ENCODE measurements around the gene TMEM255B. TPM values are rescaled to one million over a fixed set of nuclear protein-coding genes. Genes with fewer than 3 reads are reported as not detected.

TMEM255B gene
- polyA plus RNA-seq, 1 donor (not counting 4 experiments of a cell fraction or from before 2014, with no cell fraction given), result 7.6 TPM

- Histone ChIP-seq H3K4me2 (ENCODE audit: control insufficient read depth, extremely low read depth, insufficient read depth, low read depth, low read length) (no peak overlapping the region), H3K36me3 (ENCODE audit: control insufficient read depth in 2 of 2, extremely low read depth in 1 of 2, insufficient read depth in 2 of 2, low read length in 2 of 2) (peaks cover 44 to 52% of the 10 kb centered on the region in 2 experiments), H3K9me1 (ENCODE audit: control insufficient read depth, extremely low read depth, insufficient read depth, low read length) (no peaks in the 10 kb centered on the region), H3K27me3 (ENCODE audit: control insufficient read depth, extremely low read depth, insufficient read depth, low read length) (no peaks in the 10 kb centered on the region), H2AFZ (ENCODE audit: control insufficient read depth, low read length) (no peak overlapping the region), H3K4me1 (ENCODE audit: control insufficient read depth, extremely low read depth, insufficient read depth, low read length) (no peaks in the 10 kb centered on the region), H3K27ac (ENCODE audit: control insufficient read depth, insufficient read depth, low read length) (no peak overlapping the region), H3K9ac (ENCODE audit: control insufficient read depth, extremely low read depth, insufficient read depth, low read length) (no peak overlapping the region), H3K4me3 (ENCODE audit: control insufficient read depth in 2 of 3, extremely low read depth in 1 of 3, insufficient read depth in 2 of 3, low read depth in 1 of 3, low read length in 3 of 3) (no peak overlapping the region), H3K9me3 (ENCODE audit: control insufficient read depth, low read depth, low read length) (no peaks in the 10 kb centered on the region), H4K20me1 (ENCODE audit: control insufficient read depth, extremely low read depth, insufficient read depth, low read length) (no peaks in the 10 kb centered on the region), H3K79me2 (ENCODE audit: control insufficient read depth, insufficient read depth, low read length) (peaks cover 27% of the 10 kb centered on the region)
- dilution Hi-C loops (cut with MboI; ENCODE audit: extremely low pct_ligation_motif_present, low sequenced_read_pairs), result no loop called here
- FAIRE-seq (no peak), DNase-seq (ENCODE audit: low read depth, low spot score) (no peak)
- no peak for TF ChIP-seq EZH2 (IDR thresholded peaks at IDR 0.05; ENCODE audit: low read length)
- TF ChIP-seq, protein P1, sequence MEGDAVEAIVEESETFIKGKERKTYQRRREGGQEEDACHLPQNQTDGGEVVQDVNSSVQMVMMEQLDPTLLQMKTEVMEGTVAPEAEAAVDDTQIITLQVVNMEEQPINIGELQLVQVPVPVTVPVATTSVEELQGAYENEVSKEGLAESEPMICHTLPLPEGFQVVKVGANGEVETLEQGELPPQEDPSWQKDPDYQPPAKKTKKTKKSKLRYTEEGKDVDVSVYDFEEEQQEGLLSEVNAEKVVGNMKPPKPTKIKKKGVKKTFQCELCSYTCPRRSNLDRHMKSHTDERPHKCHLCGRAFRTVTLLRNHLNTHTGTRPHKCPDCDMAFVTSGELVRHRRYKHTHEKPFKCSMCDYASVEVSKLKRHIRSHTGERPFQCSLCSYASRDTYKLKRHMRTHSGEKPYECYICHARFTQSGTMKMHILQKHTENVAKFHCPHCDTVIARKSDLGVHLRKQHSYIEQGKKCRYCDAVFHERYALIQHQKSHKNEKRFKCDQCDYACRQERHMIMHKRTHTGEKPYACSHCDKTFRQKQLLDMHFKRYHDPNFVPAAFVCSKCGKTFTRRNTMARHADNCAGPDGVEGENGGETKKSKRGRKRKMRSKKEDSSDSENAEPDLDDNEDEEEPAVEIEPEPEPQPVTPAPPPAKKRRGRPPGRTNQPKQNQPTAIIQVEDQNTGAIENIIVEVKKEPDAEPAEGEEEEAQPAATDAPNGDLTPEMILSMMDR (optimal IDR thresholded peaks at IDR 0.05 in 1 of 3, IDR thresholded peaks at IDR 0.05 in 1 of 3, conservative IDR thresholded peaks at IDR 0.05 in 1 of 3; ENCODE audit: extremely low read depth in 1 of 3, insufficient read depth in 2 of 3, low read length in 3 of 3), result no peak
Observed at GRCh38 chr13:113831061-113831460, 72.0 kb downstream of the TMEM255B start.

GRCh38 chr13:113832205-113832604 lies 73.2 kb downstream of the TMEM255B start:
- TF ChIP-seq, protein P1 (optimal IDR thresholded peaks at IDR 0.05 in 1 of 3, IDR thresholded peaks at IDR 0.05 in 1 of 3, conservative IDR thresholded peaks at IDR 0.05 in 1 of 3; ENCODE audit: extremely low read depth in 1 of 3, insufficient read depth in 2 of 3, low read length in 3 of 3), result no peak
- TF ChIP-seq EZH2 (IDR thresholded peaks at IDR 0.05; ENCODE audit: low read length), result no peak
- no peak for FAIRE-seq
- Histone ChIP-seq H3K27me3 (ENCODE audit: control insufficient read depth, extremely low read depth, insufficient read depth, low read length) (no peaks in the 10 kb centered on the region), H3K9me1 (ENCODE audit: control insufficient read depth, extremely low read depth, insufficient read depth, low read length) (no peaks in the 10 kb centered on the region), H3K4me1 (ENCODE audit: control insufficient read depth, extremely low read depth, insufficient read depth, low read length) (peaks cover 5% of the 10 kb centered on the region), H3K4me3 (ENCODE audit: control insufficient read depth in 2 of 3, extremely low read depth in 1 of 3, insufficient read depth in 2 of 3, low read depth in 1 of 3, low read length in 3 of 3) (no peak overlapping the region), H2AFZ (ENCODE audit: control insufficient read depth, low read length) (no peak overlapping the region), H3K79me2 (ENCODE audit: control insufficient read depth, insufficient read depth, low read length) (peaks cover 24% of the 10 kb centered on the region), H4K20me1 (ENCODE audit: control insufficient read depth, extremely low read depth, insufficient read depth, low read length) (no peaks in the 10 kb centered on the region), H3K36me3 (ENCODE audit: control insufficient read depth in 2 of 2, extremely low read depth in 1 of 2, insufficient read depth in 2 of 2, low read length in 2 of 2) (peaks cover 40 to 49% of the 10 kb centered on the region in 2 experiments), H3K9ac (ENCODE audit: control insufficient read depth, extremely low read depth, insufficient read depth, low read length) (no peak overlapping the region), H3K27ac (ENCODE audit: control insufficient read depth, insufficient read depth, low read length) (no peak overlapping the region), H3K9me3 (ENCODE audit: control insufficient read depth, low read depth, low read length) (no peaks in the 10 kb centered on the region), H3K4me2 (ENCODE audit: control insufficient read depth, extremely low read depth, insufficient read depth, low read depth, low read length) (no peak overlapping the region)
- dilution Hi-C loops (cut with MboI; ENCODE audit: extremely low pct_ligation_motif_present, low sequenced_read_pairs), result no loop called here
- DNase-seq (ENCODE audit: low read depth, low spot score), result no peak
